RWPE1 (cell line): ENCODE results near the gene ZNF286A.
"Not testable (repeated sequence)": the region's sequence is repeated elsewhere in the genome, so short reads cannot be mapped to it uniquely, and the experiment has no call there.

Experiments
- CTCF ChIA-PET: fragments of 350-600 bp; sonication (Branson Sonifier 250); formaldehyde crosslinking; extraction: SDS; loops from one replicate; lab custom pipeline; 2021; lab: Yijun Ruan, JAX
- POLR2A ChIA-PET: fragments of 400-600 bp; formaldehyde crosslinking; extraction: SDS; loops from one replicate; lab custom pipeline; 2020; ENCODE audit warnings: antibody characterized with exemption; ENCODE audit not compliant: low non-redundant PET; lab: Yijun Ruan, JAX
- DNase-seq: peaks from one replicate; pipeline ENCODE4 v3.0.0; 2012; ENCODE audit warnings: low spot score
- H3K27ac ChIP-seq: fragments of 450-650 bp; 2 replicates; pipeline ENCODE4 v1.5.1; 2017
- TF ChIP-seq, protein P1 (sequence below): fragments of 450-650 bp; conservative IDR thresholded peaks from 2 replicates; pipeline ENCODE4 v1.5.1; 2017; ENCODE audit warnings: low read depth, mild to moderate bottlenecking

Gene ZNF286A

DNA sequence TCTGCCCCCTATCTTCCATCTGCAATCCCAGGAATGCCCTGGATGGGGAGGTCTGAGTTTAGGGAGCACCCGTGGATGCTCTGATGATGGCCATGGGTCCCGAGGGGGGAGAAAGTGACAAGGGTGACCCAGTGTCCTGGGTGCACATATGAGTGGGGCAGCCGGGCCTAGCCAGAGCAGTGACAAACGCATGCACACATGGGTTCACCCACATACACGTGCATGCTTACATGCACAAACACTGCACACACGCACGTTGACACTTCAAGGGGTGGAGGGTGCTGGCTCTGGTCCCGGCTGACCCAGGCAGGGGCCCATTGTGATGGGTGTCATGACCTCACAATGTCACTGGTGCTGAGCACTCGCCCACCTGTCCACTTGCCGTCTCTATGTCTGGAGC lies 32.3 kb downstream of the ZNF286A start, which contains the start of gene TBC1D26:
TBC1D26 (plus strand) TSS at position 384 of the 400 bp plus-strand sequence. CDS start 3,066 bp downstream, outside the sequence.
- H3K27ac ChIP-seq, DNase-seq, CTCF ChIA-PET, POLR2A ChIA-PET: not testable (repeated sequence)

DNA sequence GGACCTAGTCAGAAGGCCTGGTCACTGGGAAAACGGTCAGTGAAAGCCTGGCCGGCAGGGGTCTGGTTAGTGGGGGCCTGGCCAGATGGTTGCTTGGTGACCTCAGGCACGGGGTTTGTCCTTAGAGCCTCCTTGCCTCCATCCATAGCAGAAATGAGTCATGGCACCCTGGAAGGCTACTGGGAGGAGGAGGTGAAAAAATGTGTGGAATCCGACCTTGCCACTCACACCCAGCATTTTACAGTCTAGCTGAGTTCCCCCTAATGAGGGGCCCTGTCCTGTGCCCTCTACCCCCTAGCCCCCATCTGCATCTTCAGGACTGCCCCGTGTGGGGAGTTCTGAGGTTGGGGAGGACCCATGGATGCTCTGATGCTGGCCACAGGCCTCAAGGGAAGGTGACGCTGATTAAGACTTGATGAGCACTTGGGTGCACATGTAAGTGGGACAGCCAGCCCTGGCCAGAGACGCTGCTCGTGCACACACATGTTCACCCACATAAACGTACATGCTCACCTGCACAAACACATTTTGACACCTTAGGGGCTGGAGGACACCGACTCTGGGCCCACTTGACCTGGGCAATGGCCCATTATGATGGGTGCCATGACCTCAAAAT lies 33.7 kb downstream of the ZNF286A start:
- DNase-seq, CTCF ChIA-PET, H3K27ac ChIP-seq, POLR2A ChIA-PET: not testable (repeated sequence)

DNA sequence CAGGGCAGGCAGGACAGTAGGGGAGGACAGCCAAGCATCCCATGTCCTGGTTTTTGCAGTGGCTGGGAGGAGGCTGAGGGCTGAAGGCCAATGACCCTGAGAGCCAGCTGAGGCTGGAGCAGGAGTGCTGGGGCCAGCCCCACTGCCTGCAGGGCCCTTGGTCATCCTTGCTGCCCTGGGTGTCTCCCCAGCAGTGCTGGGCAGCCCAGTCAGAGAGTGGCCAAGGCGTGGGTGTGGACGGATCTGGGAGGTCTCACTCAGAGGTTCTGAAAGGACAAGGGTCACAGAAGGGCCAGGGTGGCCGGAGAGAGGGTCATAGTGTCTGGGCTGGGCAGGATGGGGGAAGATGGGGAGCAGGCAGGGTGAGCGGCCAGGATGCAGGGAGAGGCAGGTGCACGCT lies 37.0 kb downstream of the ZNF286A start:
- DNase-seq, POLR2A ChIA-PET, CTCF ChIA-PET, H3K27ac ChIP-seq: not testable (repeated sequence)

DNA sequence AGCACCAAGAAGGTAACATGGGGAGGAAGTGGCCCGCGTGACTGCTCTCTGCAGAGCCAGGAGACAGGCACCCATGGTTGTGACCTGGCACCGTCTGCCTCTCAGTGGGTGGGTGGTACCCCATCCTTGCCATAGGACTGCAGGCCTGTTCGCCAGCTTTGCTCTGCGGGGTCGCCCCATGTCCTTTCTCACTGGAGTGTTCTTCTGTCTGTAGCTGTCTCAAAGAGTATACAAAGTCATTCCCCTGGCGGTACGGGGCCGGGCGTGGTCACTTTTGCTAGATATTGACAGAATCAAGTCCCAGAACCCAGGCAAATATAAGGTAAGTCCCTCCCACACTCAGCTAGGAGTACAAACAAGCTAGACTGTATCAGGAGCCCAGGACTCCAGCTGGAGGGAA lies 38.5 kb downstream of the ZNF286A start:
- POLR2A ChIA-PET: no interaction called here
- no peak for DNase-seq
- TF ChIP-seq, protein P1, sequence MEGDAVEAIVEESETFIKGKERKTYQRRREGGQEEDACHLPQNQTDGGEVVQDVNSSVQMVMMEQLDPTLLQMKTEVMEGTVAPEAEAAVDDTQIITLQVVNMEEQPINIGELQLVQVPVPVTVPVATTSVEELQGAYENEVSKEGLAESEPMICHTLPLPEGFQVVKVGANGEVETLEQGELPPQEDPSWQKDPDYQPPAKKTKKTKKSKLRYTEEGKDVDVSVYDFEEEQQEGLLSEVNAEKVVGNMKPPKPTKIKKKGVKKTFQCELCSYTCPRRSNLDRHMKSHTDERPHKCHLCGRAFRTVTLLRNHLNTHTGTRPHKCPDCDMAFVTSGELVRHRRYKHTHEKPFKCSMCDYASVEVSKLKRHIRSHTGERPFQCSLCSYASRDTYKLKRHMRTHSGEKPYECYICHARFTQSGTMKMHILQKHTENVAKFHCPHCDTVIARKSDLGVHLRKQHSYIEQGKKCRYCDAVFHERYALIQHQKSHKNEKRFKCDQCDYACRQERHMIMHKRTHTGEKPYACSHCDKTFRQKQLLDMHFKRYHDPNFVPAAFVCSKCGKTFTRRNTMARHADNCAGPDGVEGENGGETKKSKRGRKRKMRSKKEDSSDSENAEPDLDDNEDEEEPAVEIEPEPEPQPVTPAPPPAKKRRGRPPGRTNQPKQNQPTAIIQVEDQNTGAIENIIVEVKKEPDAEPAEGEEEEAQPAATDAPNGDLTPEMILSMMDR: no peak

DNA sequence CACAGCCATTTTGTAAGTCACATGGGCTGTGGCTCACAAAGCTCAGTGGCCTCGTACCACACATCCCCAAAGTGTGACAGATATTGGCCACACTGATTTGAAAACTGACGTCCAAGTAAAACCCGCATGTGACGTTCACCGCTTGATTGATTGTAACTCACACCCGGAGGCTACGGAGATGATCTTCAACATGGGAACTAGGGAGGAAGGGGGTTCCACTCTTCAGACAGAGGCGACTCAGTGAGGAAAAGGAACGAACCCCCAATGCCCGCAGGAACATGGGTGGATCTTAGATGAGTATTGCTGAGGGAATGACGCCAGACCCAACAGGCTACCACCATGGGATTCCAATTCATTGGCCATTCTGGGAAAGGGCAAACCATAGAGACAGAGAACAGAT lies 39.7 kb downstream of the ZNF286A start:
- POLR2A ChIA-PET, H3K27ac ChIP-seq, CTCF ChIA-PET, DNase-seq: not testable (repeated sequence)

More for the DNA sequence above, 38.5 kb downstream of the ZNF286A start:
- H3K27ac ChIP-seq: no peak overlapping the region
- CTCF ChIA-PET: no interaction called here

DNA sequence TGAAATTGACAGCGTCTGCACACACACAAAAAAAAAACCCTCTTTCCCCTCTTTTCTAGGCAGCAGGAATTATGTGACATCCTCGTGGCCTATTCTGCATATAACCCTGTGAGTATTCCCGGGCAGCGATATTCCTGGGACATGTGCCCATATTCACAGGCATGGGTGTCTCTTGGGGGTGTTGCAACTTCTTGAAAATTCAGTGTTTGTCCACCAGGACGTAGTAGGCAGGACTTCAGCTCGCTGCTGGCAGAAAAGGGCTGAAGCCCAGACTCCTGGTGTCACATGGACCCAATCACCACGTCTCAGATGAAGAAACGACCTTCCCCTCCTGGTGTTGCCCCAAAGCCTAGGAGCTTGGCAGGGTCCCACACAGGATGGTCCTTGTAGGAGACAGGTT lies 40.5 kb downstream of the ZNF286A start:
- DNase-seq, POLR2A ChIA-PET, CTCF ChIA-PET, H3K27ac ChIP-seq: not testable (repeated sequence)

DNA sequence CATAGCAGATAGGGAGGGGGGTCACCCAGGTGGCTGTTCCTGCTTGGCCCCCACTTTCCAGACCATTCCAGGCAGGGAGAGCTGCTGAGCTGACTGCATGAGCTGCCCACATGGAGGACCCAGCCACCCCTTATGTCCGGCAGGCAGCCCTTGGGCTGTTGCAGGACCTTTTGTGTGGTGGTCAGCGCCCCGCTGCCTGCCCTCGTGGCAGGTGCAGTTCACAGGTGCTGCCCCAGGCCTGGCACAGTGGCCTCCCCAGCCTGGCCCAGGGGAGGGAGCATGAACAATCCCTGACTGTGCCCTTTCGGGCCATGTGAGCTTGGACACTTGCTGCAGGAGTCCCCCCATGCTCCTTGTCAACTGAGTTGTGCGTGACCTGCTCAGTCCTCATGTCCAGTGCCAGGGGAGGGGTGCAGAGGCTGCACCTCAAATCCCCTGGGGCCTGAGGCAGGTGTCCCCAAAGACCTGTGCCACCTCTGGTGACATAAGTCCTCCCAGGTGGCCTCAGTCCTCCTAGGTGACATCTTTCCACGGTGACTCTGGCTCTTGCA lies 41.1 kb downstream of the ZNF286A start:
- POLR2A ChIA-PET: no interaction called here
- TF ChIP-seq, protein P1: no peak
- CTCF ChIA-PET: interaction anchor here (0.6 kb wide), 1 partner anchor 1956 kb away, joined by 4 read pairs; no protein-coding TSS in a partner anchor
- no peak overlapping the region for H3K27ac ChIP-seq
- DNase-seq: no peak

DNA sequence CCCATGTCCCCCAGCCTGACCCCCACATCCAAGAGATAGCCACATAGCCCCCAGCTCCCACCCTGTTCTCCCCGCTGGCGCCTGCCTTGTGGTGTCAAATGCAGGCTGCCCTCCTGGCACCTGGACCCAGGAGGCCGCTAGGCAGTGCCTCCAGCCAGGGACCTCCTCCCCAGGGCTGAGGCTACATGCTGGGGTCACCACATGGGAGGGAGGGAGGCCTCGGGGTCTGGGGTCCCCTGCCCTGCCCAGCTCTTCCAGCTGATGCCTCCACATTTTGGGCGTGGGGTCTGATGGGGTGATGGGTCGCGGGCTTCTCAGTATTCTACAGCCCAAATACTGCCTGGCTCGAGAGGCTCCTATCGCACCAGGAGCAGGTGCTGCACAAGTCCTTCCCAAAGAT lies 42.1 kb downstream of the ZNF286A start:
- ChIA-PET CTCF (no interaction called here), POLR2A (interaction anchor here (0.6 kb wide), 1 partner anchor 47 kb away, joined by 4 read pairs; no protein-coding TSS in a partner anchor)
- TF ChIP-seq, protein P1: no peak
- no peak for DNase-seq
- no peak overlapping the region for H3K27ac ChIP-seq

DNA sequence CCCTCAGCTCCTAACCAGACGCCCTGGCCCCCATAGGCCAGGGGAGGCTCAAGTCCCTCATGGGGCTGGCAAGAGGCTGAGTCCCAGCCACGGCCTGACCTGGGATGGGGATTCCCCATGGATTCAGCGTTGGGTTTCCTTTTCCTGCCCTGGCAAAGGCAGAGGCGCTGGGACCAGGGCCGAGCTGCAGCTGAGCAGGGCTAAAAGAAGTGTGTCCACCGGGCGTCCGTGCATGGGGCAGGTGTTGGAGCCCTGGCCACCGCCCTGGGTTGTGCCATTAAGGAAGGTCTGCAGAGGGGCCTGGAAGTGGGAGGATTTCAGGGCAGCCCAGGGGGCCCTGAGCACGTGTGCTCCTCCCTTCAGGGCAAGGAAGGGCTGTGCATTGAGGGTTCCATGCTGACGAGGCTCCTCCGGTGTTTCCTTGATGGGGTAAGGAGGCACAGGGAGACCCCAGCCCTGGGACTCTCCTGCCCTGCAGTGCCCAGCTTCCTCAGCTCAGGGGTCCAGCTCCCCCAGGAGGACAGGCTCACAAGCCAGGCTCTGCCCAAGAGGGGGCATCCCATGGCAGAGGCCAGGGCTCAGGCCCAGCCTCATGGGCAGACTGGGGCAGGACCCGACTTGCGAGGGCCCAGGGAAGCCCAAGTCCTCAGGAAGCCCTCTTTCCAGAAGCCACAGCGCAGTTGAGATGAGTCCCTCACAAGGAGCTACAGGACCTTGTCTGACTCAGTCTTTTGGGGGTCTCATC lies 42.7 kb downstream of the ZNF286A start:
- TF ChIP-seq, protein P1: no peak
- CTCF ChIA-PET: interaction anchor here (0.6 kb wide), 1 partner anchor 252 kb away, joined by 6 read pairs; no protein-coding TSS in a partner anchor
- POLR2A ChIA-PET: interaction anchor here (0.6 kb wide), 1 partner anchor 47 kb away, joined by 4 read pairs; no protein-coding TSS in a partner anchor
- no peak overlapping the region for H3K27ac ChIP-seq
- no peak for DNase-seq
